DND-41 (cell line): Measurements from ENCODE around the gene HYDIN.
"Not testable (repeated sequence)": the region's sequence is repeated elsewhere in the genome, so short reads cannot be mapped to it uniquely, and the experiment has no call there.

ENCODE experiments used
- CTCF ChIP-seq: IDR thresholded peaks from 2 replicates; pipeline ENCODE4 v1.5.1; 2012; ENCODE audit warnings: borderline replicate concordance, low read length, moderate library complexity, mild to moderate bottlenecking; ENCODE audit not compliant: poor library complexity, severe bottlenecking; ENCODE audit errors: extremely low read depth
- EZH2 ChIP-seq: IDR thresholded peaks from 3 replicates; pipeline ENCODE4 v1.6.1; 2012; ENCODE audit warnings: borderline replicate concordance, low read depth, mild to moderate bottlenecking, moderate library complexity, low read length, inconsistent platforms; ENCODE audit not compliant: severe bottlenecking

GRCh38 chr16:71105881-71106280, 124.6 kb downstream of the HYDIN start:
- TF ChIP-seq CTCF, EZH2: not testable (repeated sequence)
